ENCODE results near the gene KCNQ5. TPM values are rescaled to one million over a fixed set of nuclear protein-coding genes. Genes with fewer than 3 reads are reported as not detected.

KCNQ5 gene
- total RNA-seq, 4 donors from 2014 or later, result 0.14 to 1.2 (median 0.48) TPM; not detected in 1

DNA sequence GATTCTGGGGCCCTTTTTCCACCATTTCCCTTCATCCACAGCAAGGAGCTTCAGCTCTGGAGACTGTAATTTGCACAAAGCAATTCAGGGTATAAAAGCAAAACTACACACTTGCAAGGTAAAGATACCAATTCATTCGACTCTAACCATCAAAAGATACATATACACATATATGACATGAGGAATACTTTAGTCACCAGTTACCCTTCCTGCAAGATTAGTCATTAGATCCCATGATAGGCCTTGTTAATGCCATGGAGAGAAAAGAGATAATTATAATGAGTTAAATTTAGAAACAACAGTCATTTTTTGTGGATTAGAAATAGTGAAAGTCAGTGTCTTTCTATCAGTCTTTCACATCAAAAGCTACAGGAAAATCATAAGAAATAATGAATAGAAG is 204.2 kb downstream of the KCNQ5 start:
- Histone ChIP-seq H3K4me1 (no peaks in the 10 kb centered on the region), H3K27me3 (no peaks in the 10 kb centered on the region), H3K27ac (no peak overlapping the region), H3K36me3 (no peaks in the 10 kb centered on the region), H3K4me3 (no peak overlapping the region), H3K9me3 (no peaks in the 10 kb centered on the region)
- no peak for DNase-seq
- TF ChIP-seq EP300 (IDR thresholded peaks at IDR 0.05; ENCODE audit: low read depth) (no peak), POLR2AphosphoS5 (IDR thresholded peaks at IDR 0.05) (no peak), POLR2A (IDR thresholded peaks at IDR 0.05) (no peak)
- TF ChIP-seq, protein P1, sequence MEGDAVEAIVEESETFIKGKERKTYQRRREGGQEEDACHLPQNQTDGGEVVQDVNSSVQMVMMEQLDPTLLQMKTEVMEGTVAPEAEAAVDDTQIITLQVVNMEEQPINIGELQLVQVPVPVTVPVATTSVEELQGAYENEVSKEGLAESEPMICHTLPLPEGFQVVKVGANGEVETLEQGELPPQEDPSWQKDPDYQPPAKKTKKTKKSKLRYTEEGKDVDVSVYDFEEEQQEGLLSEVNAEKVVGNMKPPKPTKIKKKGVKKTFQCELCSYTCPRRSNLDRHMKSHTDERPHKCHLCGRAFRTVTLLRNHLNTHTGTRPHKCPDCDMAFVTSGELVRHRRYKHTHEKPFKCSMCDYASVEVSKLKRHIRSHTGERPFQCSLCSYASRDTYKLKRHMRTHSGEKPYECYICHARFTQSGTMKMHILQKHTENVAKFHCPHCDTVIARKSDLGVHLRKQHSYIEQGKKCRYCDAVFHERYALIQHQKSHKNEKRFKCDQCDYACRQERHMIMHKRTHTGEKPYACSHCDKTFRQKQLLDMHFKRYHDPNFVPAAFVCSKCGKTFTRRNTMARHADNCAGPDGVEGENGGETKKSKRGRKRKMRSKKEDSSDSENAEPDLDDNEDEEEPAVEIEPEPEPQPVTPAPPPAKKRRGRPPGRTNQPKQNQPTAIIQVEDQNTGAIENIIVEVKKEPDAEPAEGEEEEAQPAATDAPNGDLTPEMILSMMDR (IDR thresholded peaks at IDR 0.05), result no peak
- in situ Hi-C loops (cut with MboI; ENCODE audit: low pct_ligation_motif_present in 1 of 4, low pct_unique_long_range_greater_than_20kb in 1 of 4, low sequenced_read_pairs in 3 of 4), result no loop called here
- WGBS, 2 donors (ENCODE audit: low coverage in 1 of 2), result 59 to 67% methylated on average over 1 of the region's 1 CpG
- intact Hi-C loops (cut with DNase I; ENCODE audit: low total_unique reads), result no loop called here

DNA sequence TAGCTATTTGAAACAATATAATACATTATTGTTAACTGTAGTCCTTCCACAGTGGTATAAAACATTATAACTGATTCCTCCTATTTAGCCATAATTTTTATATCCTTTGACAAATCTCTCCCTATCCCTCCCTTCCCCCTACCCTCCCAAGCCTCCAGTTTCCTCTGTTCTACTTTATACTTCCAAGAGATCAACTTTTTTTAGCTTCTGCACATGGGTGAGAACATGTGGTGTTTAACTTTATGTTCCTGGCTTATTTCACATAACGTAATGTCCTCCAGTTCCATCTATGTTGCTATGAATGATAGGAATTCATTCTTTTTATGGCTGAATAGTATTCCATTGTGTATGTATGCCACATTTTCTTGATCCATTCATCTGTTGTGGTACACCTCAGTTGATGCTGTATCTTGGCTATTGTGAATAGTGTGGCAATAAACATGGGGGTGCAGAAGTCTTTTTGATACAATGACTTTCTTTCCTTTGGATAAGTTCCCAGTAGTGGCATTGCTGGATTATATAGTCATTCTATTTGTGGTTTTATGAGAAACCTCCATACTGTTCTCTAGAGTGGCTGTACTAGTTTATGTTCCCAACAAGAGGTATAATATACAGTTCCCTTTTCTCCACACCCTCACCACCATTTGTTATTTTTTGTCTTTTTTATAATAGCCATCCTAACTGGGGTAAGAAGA is 205.0 kb downstream of the KCNQ5 start:
- TF ChIP-seq POLR2AphosphoS5 (IDR thresholded peaks at IDR 0.05) (no peak), EP300 (IDR thresholded peaks at IDR 0.05; ENCODE audit: low read depth) (no peak), POLR2A (IDR thresholded peaks at IDR 0.05) (no peak)
- TF ChIP-seq, protein P1 (IDR thresholded peaks at IDR 0.05), result no peak
- DNase-seq, result no peak
- Histone ChIP-seq H3K9me3 (no peaks in the 10 kb centered on the region), H3K36me3 (no peaks in the 10 kb centered on the region), H3K27me3 (no peaks in the 10 kb centered on the region), H3K4me1 (no peaks in the 10 kb centered on the region), H3K27ac (no peak overlapping the region), H3K4me3 (no peak overlapping the region)
- in situ Hi-C loops (cut with MboI; ENCODE audit: low pct_ligation_motif_present in 1 of 4, low pct_unique_long_range_greater_than_20kb in 1 of 4, low sequenced_read_pairs in 3 of 4), result no loop called here
- intact Hi-C loops (cut with DNase I; ENCODE audit: low total_unique reads), result no loop called here
- WGBS, 2 donors (ENCODE audit: low coverage in 1 of 2), result 69 to 73% methylated on average over 1 of the region's 1 CpG

DNA sequence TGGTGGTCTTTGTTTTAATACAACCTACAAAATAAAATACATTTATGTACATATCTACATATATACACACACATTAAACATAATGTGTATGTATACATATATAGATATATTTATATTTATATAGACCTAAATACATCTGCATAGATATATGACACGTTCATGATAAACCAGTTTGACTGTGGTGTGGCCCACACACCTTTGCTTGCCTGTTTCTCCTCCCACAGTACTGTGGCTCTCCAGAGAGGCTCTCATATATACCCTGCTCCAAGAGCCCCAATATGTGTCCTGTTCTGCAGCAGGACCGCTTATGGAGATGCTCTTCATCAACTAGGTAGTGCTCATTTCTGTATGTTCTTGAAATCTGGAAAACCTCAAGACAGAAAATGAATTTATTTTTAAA is 207.0 kb downstream of the KCNQ5 start:
- in situ Hi-C loops (cut with MboI; ENCODE audit: low pct_ligation_motif_present in 1 of 4, low pct_unique_long_range_greater_than_20kb in 1 of 4, low sequenced_read_pairs in 3 of 4) (no loop called here), intact Hi-C loops (cut with DNase I; ENCODE audit: low total_unique reads) (no loop called here)
- 75 to 93% methylated on average over 2 of the region's 2 CpGs for WGBS, 2 donors (ENCODE audit: low coverage in 1 of 2)
- Histone ChIP-seq H3K4me1 (no peaks in the 10 kb centered on the region), H3K4me3 (no peak overlapping the region), H3K27ac (no peak overlapping the region), H3K9me3 (no peaks in the 10 kb centered on the region), H3K36me3 (no peaks in the 10 kb centered on the region), H3K27me3 (no peaks in the 10 kb centered on the region)
- no peak for DNase-seq
- no peak for TF ChIP-seq POLR2AphosphoS5 (IDR thresholded peaks at IDR 0.05)
- TF ChIP-seq EP300 (IDR thresholded peaks at IDR 0.05; ENCODE audit: low read depth), result no peak
- TF ChIP-seq POLR2A (IDR thresholded peaks at IDR 0.05), result no peak
- TF ChIP-seq, protein P1 (IDR thresholded peaks at IDR 0.05), result no peak

DNA sequence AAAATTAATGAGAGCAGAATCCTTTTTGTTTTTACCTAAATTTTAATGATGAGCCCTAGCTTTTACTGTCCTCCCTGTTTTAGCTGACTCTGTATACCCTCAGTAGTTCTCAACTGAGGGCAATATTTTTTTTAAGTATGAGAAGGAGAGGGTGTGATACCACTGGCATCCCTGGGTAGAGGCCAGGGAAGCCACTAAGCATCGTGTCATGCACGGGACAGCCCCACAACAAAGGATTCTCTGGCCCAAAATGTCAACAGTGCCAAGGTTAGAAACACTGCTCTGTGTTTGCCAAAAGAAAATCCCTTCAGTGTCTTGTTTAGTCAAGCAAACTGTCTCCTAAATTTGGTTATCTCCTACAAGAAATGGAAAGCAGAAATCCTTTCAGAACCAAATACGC is 210.4 kb downstream of the KCNQ5 start:
- no peak for DNase-seq
- Histone ChIP-seq H3K27ac (no peak overlapping the region), H3K27me3 (no peaks in the 10 kb centered on the region), H3K4me1 (no peaks in the 10 kb centered on the region), H3K9me3 (no peaks in the 10 kb centered on the region), H3K36me3 (no peaks in the 10 kb centered on the region), H3K4me3 (no peak overlapping the region)
- in situ Hi-C loops (cut with MboI; ENCODE audit: low pct_ligation_motif_present in 1 of 4, low pct_unique_long_range_greater_than_20kb in 1 of 4, low sequenced_read_pairs in 3 of 4) (no loop called here), intact Hi-C loops (cut with DNase I; ENCODE audit: low total_unique reads) (no loop called here)
- 71 to 86% methylated on average over 1 to 3 of the region's 3 CpGs for WGBS, 2 donors (ENCODE audit: low coverage in 1 of 2)
- TF ChIP-seq POLR2A (IDR thresholded peaks at IDR 0.05), result no peak
- TF ChIP-seq, protein P1 (IDR thresholded peaks at IDR 0.05), result no peak
- TF ChIP-seq EP300 (IDR thresholded peaks at IDR 0.05; ENCODE audit: low read depth), result no peak
- TF ChIP-seq POLR2AphosphoS5 (IDR thresholded peaks at IDR 0.05), result no peak

Measured in transverse colon (tissue), 4 donors.